Body of pancreas (tissue), 4 donors: Measurements from ENCODE around the gene OR2A42.
"Not testable (repeated sequence)": the region's sequence is repeated elsewhere in the genome, so short reads cannot be mapped to it uniquely, and the experiment has no call there.

ENCODE experiments used
- CTCF ChIP-seq, 7 experiments: fragments of 450-650 bp in 4 of 7; fragments of 200-600 bp in 3 of 7; sonication (generic) in 3 of 7; IDR thresholded peaks; one replicate each; pipeline ENCODE4 v1.5.1; 2016 to 2019; ENCODE audit warnings: antibody characterized with exemption in 7 of 7
- POLR2A ChIP-seq, 3 donors: fragments of 450-650 bp; IDR thresholded peaks; one replicate each; pipeline ENCODE4 v1.6.1; 2016; ENCODE audit warnings: antibody characterized with exemption in 3 of 3, mild to moderate bottlenecking in 2 of 3

- TF ChIP-seq CTCF, POLR2A (IDR thresholded peaks at IDR 0.05): not testable (repeated sequence)
Measured at GRCh38 chr7:144193782-144194181, 45.6 kb downstream of the OR2A42 start.
